NOMO-1 treated with dmso at 0.1 percent for 144 hours (cell line): ENCODE measurements around the gene SSBP3.

Experiments used
- DNase-seq: peaks from one replicate; lab custom pipeline; 2025; ENCODE audit not compliant: unreplicated experiment; lab: John Stamatoyannopoulos, UW

Gene SSBP3

DNA sequence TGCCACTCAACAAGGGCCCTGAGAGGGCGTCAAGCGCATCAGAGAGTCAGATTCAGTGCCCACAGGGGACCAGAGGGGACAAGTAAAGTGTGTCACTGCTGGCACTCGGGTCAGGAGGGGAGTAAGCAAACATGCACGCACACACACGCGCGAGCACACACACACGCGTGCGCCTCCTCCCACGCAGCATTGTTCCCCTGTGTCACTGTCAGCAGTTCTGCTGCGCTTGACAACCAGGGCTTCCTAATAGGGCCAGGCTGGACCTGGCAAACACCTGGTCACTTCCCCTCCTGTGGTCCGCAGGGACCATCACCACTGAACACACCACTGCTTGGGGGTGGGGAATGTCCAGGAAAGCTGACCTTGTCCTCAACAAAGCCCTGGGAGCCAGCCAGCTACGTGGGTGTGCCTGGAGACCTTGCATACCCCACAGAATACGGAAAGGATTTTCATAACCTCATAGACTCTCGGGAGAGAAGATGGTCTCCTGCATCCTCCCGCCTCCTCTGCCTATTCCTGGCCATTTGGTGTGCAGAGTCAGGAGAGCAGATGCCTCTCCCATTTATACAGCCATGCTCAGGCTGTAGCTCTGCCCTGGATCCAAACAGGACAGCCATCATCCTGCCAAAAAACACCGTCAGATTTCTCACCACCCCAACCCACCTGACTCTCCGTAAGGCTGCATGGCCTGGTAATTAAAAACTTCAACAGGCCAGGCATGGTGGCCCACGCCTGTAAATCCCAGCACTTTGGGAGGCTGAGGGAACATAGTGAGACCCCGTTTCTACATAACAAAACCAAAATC lies 73.2 kb downstream of the SSBP3 start:
- DNase-seq = no peak

DNA sequence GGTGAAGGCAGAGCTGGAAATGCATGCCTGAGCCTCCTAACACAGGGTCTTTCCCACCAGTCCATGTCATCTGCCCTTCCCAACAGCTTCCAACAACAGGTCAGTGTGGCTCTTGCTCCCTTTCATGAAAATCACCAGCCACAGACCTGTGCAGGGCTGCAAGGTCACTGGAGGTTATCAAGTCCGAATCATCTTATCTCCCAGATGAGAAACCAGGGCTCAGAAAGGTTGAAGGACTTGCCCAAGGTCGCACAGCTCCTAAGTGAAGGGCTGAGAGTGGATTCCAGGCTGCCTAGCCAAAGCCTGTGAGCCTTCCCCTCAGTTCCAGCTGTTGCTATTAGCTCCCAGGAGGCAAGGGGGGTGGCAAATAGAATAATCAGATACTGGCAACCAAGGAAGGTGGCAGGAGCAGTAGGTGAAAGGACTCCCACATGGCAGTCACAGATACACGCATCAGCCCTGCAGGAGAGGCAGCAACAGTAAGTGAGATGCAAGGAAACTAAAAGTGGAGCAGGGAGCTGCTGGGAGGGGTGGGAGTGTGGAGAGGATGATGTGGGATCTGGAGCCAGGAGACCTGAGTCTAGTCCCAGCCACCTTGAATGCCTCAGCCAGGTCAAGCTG lies 74.2 kb downstream of the SSBP3 start:
- DNase-seq = no peak

DNA sequence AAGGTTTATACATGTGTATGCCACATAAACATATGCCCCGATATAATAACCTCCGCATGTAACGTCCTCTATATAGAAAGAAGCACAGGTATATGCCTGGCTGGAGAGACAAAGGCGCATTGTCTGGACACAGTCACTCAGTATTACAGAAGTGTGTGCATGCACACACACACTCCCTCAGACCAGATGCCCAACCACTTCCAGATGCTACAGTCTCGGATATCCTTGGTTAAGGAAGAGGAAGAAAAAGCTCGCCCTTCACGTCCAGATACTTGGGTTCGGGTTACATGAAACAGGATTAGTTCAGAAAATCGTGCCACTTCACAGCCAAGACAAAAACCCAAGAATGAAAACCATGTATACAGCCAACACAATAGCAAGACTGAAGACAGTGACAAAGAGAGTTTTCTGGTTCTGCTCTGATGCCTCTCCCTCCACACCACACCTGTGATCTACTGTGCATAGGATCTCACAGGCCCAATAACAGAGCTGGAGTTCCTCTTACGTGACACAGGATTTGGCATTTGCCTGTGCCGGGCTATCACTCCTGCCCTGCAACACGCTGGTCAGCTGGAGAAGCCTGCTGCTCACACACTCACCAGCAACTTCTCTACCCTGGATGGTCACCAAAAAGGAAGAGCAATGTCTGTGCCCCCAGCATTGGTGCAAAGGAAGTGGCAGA lies 75.0 kb downstream of the SSBP3 start:
- DNase-seq = no peak

DNA sequence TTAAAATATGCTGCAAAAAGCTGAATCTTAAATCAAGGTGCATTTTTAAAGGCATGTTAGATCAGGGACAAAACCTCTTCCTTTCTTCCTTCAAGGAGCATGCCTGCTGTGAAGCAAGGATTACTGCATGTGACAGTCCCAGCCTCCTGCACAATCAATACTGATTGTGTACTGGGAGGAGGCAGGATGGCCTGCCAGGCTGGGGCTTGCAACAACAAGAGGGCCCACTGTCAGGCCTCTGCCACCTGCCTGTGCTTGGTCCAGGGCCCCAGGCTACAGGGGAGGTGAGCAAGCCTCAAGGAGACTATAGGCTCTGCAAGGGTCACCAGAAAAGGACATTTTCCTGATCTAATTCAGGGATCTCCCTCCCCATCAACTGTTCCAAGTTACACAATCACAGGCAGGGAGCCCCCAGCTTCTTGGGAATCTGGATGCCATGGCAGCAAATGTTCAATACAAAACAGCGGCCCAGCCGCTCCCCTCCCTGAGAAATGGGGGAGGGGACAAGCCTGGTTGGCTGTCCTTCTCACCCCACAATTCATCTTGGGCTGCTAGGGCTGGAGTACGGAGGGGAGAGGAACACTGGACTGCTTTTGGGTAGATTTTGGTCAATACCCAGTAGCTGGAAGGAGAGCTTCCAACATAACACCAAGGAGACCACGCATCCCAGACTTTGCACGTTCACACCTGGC lies 76.7 kb downstream of the SSBP3 start:
- no peak for DNase-seq

DNA sequence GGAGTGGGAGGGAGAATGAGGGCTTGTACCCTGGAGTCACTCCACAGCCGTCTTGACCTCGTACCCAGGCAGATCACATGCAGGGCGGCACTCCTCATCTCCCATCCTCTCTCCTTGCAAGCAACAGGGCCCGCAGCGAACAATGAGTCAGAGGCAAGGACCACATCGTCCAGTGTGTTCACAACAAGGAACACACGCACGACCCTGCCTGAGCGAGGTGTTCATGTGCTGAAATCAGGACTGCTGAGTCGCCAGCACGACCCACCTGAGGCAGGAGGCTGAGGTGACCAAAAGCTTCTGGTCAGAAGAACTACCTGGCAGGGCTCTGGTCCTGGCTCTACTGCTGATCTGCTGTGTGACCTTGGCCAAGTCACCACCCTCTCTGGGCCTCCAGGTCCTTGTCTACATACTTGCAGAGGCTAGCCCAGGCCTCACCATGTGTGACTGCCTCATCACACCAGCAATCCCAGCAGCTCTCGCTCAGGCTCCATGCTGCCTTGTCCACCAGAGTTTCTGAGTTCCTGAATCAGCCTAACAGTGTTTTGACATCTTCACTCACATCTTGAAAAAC lies 78.0 kb downstream of the SSBP3 start:
- no peak for DNase-seq

DNA sequence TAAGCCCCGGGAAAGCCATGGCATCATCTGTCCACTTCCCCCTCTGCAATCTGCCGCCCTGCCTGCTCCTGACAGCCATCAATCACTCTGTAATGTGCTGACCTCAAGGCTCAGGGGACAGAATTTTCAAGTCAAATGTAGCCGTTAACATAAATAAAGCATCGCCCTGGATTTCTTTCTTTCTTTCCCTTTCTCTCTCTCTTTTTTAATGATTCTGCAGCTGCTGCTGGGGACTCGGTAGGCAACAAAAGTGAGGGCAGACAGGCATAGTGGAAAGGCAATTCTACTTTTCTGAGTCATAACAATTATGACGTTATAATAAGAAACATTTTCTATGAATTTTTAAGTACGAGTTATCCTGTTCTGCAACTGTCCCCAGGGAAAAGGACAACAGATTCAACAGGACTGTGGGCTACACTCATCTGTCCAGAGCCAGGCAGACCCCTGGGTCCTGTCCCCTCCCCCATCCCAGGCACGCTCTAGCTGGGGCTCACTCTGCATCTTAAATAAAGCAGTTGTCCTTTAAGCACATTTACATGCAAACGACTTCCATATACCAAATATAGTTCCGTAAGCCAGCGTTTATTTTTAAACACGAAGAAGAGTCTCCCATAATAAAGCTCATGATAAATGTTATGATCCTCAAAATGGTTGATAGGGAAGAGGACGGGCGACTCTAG lies 78.7 kb downstream of the SSBP3 start:
- DNase-seq = no peak

DNA sequence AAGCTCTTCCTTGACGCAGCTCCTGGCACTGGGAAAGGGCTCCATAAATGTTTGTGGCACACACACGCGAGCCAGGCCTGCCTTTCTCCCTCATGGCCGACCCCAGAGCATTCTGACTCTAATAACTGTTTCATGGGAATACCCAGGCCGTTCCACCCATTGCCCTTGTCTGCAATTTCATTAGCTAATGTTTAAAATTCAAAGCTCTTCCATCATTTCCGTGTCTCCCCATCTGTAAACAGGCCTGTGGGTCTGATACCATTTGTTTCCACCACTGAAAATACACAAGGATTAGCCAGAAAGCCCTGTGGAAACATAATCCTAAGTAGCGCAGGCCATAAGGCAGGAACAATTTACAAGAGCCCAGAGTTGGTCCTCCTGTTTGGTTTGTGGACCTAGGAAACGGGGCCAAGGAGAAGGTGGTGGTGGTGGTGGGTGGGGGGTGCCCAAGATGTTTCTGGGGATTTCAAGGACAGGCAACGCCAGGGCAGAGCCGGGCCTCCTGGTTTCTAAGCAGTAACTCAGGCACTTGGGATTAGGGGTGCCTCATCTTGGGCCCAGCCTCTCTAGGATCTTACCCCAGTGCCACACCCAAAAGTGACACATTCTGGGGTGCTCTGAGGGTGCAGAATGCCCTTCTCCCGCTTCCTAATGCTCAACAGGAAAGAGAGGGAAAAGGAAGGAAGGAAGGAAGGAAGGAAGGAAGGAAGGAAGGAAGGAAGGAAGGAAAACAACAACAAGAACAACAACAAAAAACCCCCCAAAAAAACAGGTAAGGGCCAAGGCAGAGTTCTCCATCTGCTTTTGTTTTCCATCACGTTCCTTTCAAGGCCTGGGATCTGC lies 79.4 kb downstream of the SSBP3 start:
- no peak for DNase-seq

DNA sequence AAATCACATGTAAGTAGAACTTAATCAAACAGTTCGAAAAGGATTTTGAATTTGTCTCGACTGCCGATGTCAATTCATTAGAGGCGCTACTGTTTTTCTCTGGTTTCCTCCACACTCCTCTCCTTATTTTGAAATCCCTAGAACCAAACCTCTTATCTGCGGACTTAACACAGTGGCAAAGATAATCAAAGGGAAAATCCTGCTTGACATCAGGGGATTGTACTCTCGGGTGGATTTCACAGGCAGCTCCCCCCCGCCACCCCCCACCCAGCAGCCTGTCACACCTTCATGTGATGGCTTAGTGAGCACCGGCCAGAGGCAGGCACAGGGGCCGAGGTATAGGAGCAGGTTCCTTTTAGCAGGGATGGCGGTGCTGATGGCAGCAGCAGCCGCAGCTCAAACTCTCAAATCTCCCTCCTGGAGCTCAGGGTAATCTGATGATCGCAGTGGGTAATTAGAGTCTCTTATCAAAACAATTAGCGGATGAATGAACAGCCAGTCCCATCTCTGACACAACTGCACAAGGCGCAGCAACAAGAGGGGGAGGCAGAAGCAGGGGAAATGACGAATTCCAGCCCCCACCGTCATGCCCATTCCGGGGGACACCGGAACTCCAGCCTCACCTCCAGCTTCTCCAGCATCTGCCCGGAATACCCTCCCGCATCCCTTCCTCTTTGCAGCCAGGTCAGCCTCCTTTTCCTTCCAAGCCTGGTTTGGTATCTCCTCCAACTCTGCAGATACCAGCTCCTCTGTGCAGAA lies 80.3 kb downstream of the SSBP3 start:
- DNase-seq = no peak

DNA sequence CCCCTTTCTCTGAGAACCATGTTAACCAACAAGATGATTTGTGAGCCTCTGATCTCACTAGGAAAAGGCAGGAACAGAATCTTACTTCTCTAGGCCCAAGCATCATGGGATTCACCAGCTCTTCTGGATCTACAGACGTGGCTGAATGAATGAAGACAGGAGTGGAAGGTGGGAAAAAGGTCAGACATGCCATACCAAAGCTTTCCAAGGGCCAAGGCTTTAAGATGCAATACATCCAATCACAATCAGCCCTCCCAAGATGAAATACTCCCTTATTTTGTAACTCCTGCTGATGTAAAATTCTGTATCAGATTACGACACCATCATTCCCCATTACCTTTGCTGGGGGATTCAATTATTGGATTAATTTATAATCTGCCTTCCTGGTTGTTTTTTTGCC lies 80.9 kb downstream of the SSBP3 start:
- no peak for DNase-seq

DNA sequence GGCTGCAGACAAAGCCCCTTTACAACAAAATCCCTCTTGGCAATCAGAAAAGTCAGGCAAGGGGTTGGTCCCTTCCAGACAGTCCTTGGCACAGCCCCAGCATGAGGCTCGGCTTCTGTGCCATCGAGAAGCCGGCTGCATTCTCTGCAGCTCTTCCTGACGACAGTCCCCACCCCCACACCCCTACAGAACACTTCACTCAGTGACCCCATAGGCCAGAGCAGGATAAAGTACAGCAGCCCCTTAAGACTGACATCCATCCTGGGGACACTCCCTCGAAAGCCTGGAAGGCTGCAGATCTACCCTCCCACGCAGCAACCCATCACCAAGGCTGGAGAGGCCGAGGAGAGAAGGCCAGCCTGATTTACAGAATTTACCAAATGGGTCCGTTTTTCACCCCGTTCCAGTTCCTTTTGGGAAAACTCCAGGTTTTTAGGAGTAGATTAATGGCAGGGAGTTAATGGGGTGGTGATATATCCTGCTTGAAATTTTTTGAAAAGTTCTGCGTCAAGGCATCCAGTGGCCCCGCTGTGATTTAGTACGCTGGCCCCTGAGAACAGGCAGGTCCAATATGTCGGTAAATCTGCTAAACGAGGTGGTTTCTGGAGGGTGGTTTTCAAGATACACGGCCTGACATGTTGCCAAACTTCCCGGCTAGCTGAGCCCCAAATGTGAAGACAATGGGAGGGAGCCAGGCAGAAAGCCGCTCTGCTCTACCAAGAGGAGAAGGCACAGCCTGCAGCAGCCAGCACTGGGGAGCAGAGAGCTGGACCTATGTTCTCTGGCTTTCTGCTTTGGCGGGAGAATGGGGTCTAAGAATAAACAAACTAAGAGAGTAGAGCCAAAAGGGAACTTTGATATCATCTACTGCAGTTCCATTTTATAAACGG lies 81.7 kb downstream of the SSBP3 start:
- DNase-seq = no peak

DNA sequence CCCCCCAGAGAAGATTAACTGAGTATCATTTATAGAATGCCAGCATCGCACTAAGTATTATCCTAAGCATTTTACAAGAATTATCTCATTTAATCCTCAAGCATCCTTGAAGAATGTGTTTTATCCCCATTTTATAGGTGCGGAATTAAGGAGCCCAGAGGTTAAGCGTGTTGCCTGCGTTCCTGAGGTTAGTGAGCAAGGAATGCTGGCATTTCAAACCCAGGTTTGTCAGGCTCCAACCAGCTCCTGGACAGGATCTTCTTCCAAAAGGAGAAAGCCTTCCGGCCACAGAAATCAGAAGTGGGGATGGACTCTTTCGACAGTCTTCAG lies 82.3 kb downstream of the SSBP3 start:
- DNase-seq = no peak

DNA sequence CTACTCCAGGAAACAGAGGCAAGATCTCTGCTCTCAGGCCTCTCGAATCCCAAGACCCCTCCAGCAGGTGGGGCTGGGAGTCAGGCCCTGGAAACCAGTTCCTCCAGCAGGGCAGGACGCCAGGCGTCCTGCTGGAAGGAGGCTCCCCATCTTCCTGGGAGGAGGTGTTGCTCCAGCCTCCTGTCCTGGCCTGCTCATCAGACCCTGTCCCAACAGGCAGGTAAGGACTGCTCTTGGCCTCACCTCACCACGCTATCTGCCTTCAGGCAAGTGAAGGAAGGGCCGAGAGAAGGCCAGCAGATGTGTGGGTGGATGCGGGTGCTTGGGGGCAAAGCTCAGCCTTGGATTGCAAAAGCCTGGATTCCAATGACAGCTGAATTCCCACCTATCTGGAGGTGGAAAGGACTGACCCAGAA lies 82.9 kb downstream of the SSBP3 start:
- DNase-seq = no peak

DNA sequence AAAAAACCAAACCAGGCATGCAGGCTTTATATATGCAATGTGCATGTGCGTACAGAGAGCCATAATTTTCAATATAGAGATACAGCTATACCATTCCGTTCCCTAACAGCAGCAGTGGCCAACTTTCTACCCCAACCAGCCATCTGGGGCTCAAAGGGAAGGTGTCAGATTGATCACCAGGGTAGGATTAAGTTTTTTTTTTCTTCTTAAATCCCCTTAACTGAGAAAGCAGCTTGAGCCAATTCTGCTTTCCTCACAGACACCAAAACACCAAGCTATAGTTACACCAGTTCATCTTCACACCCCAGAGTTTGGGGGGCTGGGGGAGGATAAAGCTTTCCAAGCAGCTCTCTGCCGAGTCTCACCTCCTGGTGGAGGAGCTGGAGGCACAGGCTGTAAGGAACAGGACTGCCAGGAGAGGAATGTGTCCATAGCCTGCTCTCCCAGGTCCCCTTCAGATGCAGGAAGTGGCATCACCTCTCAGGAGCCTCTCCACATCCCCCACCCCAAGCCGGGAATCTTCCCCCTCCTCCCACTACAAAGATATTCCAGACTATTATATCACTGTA lies 87.9 kb downstream of the SSBP3 start:
- DNase-seq = no peak

DNA sequence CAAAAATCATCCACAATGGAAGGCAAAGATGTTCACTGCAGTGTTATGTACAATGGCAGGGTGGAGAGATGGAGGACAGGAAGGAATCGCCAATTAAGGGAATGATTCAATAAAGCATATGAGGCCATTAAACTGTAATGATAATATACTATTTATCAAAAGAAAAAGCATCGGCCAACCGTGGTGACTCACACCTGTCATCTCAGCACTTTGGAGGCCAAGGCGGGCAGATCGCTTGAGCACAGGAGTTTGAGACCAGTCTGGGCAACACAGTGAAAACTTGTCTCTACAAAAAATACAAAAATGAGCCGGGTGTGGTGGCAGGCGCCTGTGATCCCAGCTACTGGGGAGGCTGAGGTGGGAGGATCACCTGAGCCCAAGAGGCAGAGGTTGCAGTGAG lies 89.1 kb downstream of the SSBP3 start:
- no peak for DNase-seq

DNA sequence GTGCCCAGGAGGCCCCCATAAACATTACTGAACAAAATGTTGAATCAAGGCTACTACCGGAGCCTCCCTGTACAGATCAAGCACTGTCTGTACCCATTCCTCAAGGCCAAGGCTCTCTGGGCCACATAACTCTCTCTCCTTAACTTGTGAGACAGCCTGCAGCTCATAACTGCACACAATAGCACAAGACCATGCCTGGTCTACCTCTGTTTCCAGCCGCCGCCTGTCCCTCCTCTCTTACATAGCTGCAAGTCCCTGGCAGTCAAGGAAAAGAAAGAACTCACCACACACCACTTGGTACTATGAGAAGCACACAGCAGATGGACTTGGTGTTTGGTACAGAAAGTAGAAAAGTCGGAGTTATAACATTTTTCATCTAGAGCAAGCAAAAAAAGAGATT lies 91.1 kb downstream of the SSBP3 start:
- DNase-seq = no peak

DNA sequence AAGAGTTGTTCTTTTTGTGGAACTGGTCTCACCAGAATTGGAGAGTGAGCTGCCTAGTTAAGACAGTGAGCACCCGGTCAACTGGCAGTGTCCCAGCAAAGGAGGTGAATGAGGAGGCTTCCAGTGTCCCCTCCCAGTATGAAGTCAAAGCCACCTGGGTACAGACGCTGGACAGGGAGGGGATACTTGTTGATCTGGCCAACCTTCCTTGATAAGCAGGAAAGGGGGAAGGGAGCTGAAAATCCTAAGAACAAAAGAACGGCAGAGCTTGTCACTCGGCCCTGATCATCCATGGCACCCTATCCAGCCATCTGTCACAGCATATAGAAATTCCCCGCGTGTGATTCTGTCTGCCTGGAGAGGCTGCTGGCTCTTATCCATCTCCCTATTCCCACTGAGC lies 91.5 kb downstream of the SSBP3 start:
- no peak for DNase-seq

DNA sequence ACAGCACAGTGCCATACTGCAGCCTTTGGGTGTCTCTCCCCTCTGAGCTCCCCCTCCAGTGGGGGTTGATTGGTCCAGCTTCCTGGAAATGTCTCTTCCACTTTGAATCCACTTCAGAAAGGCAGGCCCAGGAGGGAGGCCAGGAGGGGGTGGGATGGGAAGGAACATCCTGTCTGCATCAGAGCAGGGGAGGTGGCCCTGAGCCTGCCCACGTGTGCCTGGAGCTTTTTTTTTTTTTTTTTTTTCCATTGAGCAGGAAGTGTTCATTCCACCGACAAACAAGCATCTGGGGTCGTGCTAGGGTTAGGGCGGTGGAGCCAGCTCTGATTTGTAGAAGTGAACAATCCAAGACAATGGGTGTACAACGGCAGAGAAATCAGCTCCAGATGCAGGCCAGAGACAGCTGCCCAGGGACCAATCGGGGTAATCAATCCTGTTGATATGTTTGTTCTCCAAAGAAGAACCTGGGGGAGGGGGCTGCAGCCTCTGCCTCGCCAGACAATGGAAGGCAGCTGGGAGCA lies 93.3 kb downstream of the SSBP3 start:
- DNase-seq = no peak

DNA sequence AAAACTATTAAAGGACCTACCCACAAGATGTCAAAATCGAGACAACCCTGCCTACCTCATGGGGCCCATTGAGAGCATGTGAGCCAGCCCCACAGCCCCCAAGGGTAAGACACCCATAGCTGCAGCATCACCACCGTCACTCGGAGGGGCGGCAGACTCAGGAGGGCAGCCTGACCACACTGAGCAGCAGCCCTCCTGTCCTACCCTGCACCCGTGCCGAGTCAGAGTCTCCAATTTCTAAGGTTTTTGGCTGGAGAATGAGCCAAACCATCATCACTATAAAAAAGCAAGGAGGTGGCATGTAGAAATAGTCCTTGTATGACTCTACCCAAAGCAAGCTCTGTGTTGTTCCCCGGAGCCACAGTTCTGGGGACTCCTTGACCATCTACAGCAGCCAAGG lies 94.7 kb downstream of the SSBP3 start:
- no peak for DNase-seq
